Measurements from ENCODE around the gene BABAM2. TPM values are rescaled to one million over a fixed set of nuclear protein-coding genes. Genes with fewer than 3 reads are reported as not detected.

BABAM2 gene
- total and polyA plus RNA-seq, 9 of the 15 experiments (the other 6 are each of a cell fraction or from before 2014, with no cell fraction given), result 10.9 to 37.4 (median 25.6) TPM

- no peak for TF ChIP-seq AFF1 (IDR thresholded peaks at IDR 0.05; ENCODE audit: low read depth in 1 of 2, partially characterized antibody in 2 of 2)
- TF ChIP-seq FOSL1 (tag; conservative IDR thresholded peaks at IDR 0.05), result peak; percentile 92
- no peak for TF ChIP-seq MED1 (CRISPR knock-in tag; IDR thresholded peaks at IDR 0.05; ENCODE audit: borderline replicate concordance)
- TF ChIP-seq SRSF7 (optimal IDR thresholded peaks at IDR 0.05; ENCODE audit: low read depth, low read length), result no peak
- TF ChIP-seq XRCC3 (IDR thresholded peaks at IDR 0.05), result no peak
- TF ChIP-seq NCOA2 (IDR thresholded peaks at IDR 0.05; ENCODE audit: partially characterized antibody in 2 of 2), result no peak
- no peak for TF ChIP-seq GTF2A2 (tag; IDR thresholded peaks at IDR 0.05)
- TF ChIP-seq ZSCAN32 (CRISPR knock-in tag; IDR thresholded peaks at IDR 0.05), result no peak
- no peak for TF ChIP-seq POLR3G (IDR thresholded peaks at IDR 0.05; ENCODE audit: extremely low read depth, insufficient read length, insufficient replicate concordance)
- TF ChIP-seq EP300 (IDR thresholded peaks at IDR 0.05; ENCODE audit: low read length), result no peak
- peak; percentile 93 for TF ChIP-seq JUND (IDR thresholded peaks at IDR 0.05; ENCODE audit: borderline replicate concordance, low read depth, low read length)
- TF ChIP-seq JUND (tag; IDR thresholded peaks at IDR 0.05; ENCODE audit: borderline replicate concordance, low read depth, low read length), result peak; percentile 92
- TF ChIP-seq PPARD (CRISPR knock-in tag; IDR thresholded peaks at IDR 0.05), result no peak
- TF ChIP-seq ZKSCAN3 (CRISPR knock-in tag; IDR thresholded peaks at IDR 0.05), result no peak
- TF ChIP-seq CREB3L1 (IDR thresholded peaks at IDR 0.05; ENCODE audit: borderline replicate concordance, low read depth), result no peak
- TF ChIP-seq CSDE1 (IDR thresholded peaks at IDR 0.05), result no peak
- no peak for TF ChIP-seq ZNF764 (CRISPR knock-in tag; IDR thresholded peaks at IDR 0.05; ENCODE audit: low read depth)
- no peak for TF ChIP-seq ZNF232 (CRISPR knock-in tag; IDR thresholded peaks at IDR 0.05)
- no peak for TF ChIP-seq CHD4 (IDR thresholded peaks at IDR 0.05; ENCODE audit: insufficient read depth, insufficient replicate concordance, low read depth, low read length, poor library complexity, severe bottlenecking)
- no peak for TF ChIP-seq SRF (CRISPR knock-in tag; IDR thresholded peaks at IDR 0.05)
- TF ChIP-seq SFPQ (IDR thresholded peaks at IDR 0.05; ENCODE audit: low read depth, low read length), result no peak
These were observed 13.3 kb downstream of the BABAM2 start (continued) for GRCh38 chr2:27903649-27904404.
